Kidney epithelial cell (primary cell): Measurements from ENCODE around the gene LAMP1. TPM values are rescaled to one million over a fixed set of nuclear protein-coding genes. Genes with fewer than 3 reads are reported as not detected.

ENCODE experiments used
- total RNA-seq: library from RNA; depleted of rRNA; stranded (reverse); fragments of >200 nt; gene quantifications from 2 replicates; pipeline ENCODE4 v1.2.3, GENCODE V29; 2015

The LAMP1 gene
- total RNA-seq, 1 donor from 2014 or later: 273 TPM

Other genes with a start within 250 kb of the LAMP1 start
- gene F7, start 191.4 kb upstream of the LAMP1 start, total RNA-seq: 0.38 and 0.55 TPM in 2 replicates
- gene F10, start 174.4 kb upstream of the LAMP1 start, total RNA-seq: 0.08 and 0.75 TPM in 2 replicates
- not detected in 2 replicates for gene PROZ, start 138.6 kb upstream of the LAMP1 start, total RNA-seq
- gene PCID2, start 88.6 kb upstream of the LAMP1 start, total RNA-seq: 34.8 and 36.9 TPM in 2 replicates
- gene CUL4A, start 87.6 kb upstream of the LAMP1 start, total RNA-seq: 90.4 and 96.0 TPM in 2 replicates
- gene GRTP1, start 66.9 kb downstream of the LAMP1 start, total RNA-seq: 2.3 and 5.4 TPM in 2 replicates
- 0.75 and 0.84 TPM in 2 replicates for gene ADPRHL1, start 156.2 kb downstream of the LAMP1 start, total RNA-seq
- gene DCUN1D2, start 193.5 kb downstream of the LAMP1 start, total RNA-seq: 9.9 and 12.9 TPM in 2 replicates